DOHH2 (cell line): ENCODE data around the gene CRK.

Experiments used
- EZH2phosphoT487 ChIP-seq: fragments of 200-600 bp; sonication (generic); IDR thresholded peaks from 2 replicates; pipeline ENCODE4 v1.6.1; 2017; ENCODE audit warnings: borderline replicate concordance, mild to moderate bottlenecking, antibody characterized with exemption, low read length, moderate library complexity, mixed read lengths
- TF ChIP-seq, protein P1 (sequence below): fragments of 200-600 bp; sonication (generic); IDR thresholded peaks from one replicate; pipeline ENCODE4 v1.5.1; 2014; ENCODE audit warnings: antibody characterized with exemption, mild to moderate bottlenecking, low read depth, low read length; ENCODE audit not compliant: poor library complexity, severe bottlenecking

DNA sequence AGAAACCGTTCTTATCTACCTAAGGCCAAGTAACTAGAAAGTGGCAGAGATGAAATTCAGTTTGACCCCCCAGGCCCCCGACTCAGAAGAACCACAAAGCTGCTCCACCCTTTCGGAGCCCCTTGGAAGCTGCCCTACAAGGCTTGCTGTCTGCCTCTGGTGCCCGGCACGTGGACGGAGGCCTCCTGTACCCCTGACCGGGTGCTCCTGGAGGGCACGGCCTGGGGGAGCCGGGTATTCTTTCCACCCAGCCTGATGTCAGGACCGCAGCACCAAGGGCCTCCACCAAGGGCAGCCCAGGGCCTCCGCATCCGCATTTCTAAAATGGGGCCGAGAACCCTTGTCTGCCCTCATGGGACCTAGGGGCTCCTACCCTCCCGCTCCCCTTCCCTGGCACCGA is 15.5 kb upstream of the CRK start:
- TF ChIP-seq, protein P1, sequence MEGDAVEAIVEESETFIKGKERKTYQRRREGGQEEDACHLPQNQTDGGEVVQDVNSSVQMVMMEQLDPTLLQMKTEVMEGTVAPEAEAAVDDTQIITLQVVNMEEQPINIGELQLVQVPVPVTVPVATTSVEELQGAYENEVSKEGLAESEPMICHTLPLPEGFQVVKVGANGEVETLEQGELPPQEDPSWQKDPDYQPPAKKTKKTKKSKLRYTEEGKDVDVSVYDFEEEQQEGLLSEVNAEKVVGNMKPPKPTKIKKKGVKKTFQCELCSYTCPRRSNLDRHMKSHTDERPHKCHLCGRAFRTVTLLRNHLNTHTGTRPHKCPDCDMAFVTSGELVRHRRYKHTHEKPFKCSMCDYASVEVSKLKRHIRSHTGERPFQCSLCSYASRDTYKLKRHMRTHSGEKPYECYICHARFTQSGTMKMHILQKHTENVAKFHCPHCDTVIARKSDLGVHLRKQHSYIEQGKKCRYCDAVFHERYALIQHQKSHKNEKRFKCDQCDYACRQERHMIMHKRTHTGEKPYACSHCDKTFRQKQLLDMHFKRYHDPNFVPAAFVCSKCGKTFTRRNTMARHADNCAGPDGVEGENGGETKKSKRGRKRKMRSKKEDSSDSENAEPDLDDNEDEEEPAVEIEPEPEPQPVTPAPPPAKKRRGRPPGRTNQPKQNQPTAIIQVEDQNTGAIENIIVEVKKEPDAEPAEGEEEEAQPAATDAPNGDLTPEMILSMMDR: no peak
- no peak for TF ChIP-seq EZH2phosphoT487
